ENCODE measurements around the gene RBM15. TPM values are rescaled to one million over a fixed set of nuclear protein-coding genes. Genes with fewer than 3 reads are reported as not detected.

The RBM15 gene
- total and polyA plus RNA-seq, 2 of the 13 experiments (the other 11 are each of a cell fraction or from before 2014, with no cell fraction given): 13.5 to 36.4 TPM

- TF ChIP-seq ZNF572 (CRISPR knock-in tag; IDR thresholded peaks at IDR 0.05): no peak
These were observed 8.9 kb downstream of the RBM15 start (continued) for GRCh38 chr1:110348050-110348449.

- intact Hi-C loops (cut with micrococcal nuclease; ENCODE audit: unreplicated experiment): no loop called here
- Histone ChIP-seq H3K4me2 (ENCODE audit: low read depth, low read length) (peak overlapping the region; percentile 38), H3K9ac (ENCODE audit: insufficient read depth, low read depth, low read length) (no peak overlapping the region), H3K4me3 (replicated peaks in 1 of 3; ENCODE audit: insufficient read depth in 1 of 3, low read depth in 2 of 3, low read length in 3 of 3) (peak overlapping the region in 1 of 3 experiments; percentile 27; a peak in 2 of 6 replicates), H3K27ac (ENCODE audit: extremely low read length, insufficient read depth, low read length) (no peak overlapping the region), H4K20me1 (ENCODE audit: insufficient read depth, low read length) (peaks cover 25% of the 10 kb centered on the region), H3K4me1 (ENCODE audit: insufficient read depth, low read length) (peaks cover 75% of the 10 kb centered on the region), H3K27me3 (ENCODE audit: control insufficient read depth in 1 of 2, insufficient read depth in 2 of 2, low read length in 2 of 2) (no peaks in the 10 kb centered on the region), H3K79me2 (ENCODE audit: insufficient read depth, low read length) (peaks cover 88% of the 10 kb centered on the region), H3K9me3 (ENCODE audit: low read length) (no peaks in the 10 kb centered on the region), H3K36me3 (replicated peaks in 1 of 2; ENCODE audit: control insufficient read depth in 1 of 2, insufficient read depth in 2 of 2, low read length in 2 of 2) (peaks cover 2 to 17% of the 10 kb centered on the region in 2 experiments; a peak in 3 of 5 replicates), H2AFZ (ENCODE audit: low read length) (no peak overlapping the region)
- no peak for DNase-seq (ENCODE audit: low spot score)
- ChIA-PET POLR2A (interaction anchor here (4.6 kb wide), 1 partner anchor 10 kb away, joined by 29 read pairs; the partner anchor contains the start of gene RBM15), CTCF (ENCODE audit: low intra/inter-chr PET ratio, low total read pairs) (no interaction called here)
- no peak for TF ChIP-seq ZXDC (CRISPR knock-in tag; IDR thresholded peaks at IDR 0.05)
- TF ChIP-seq HNRNPLL (IDR thresholded peaks at IDR 0.05; ENCODE audit: low read depth, low read length, poor library complexity, severe bottlenecking): no peak
- TF ChIP-seq ZNF547 (CRISPR knock-in tag; IDR thresholded peaks at IDR 0.05): no peak
- no peak for TF ChIP-seq ZNF639 (CRISPR knock-in tag; conservative IDR thresholded peaks at IDR 0.05)
- TF ChIP-seq ZNF598 (CRISPR knock-in tag; IDR thresholded peaks at IDR 0.05; ENCODE audit: borderline replicate concordance): no peak
- TF ChIP-seq IKZF5 (CRISPR knock-in tag; IDR thresholded peaks at IDR 0.05): no peak
- no peak for TF ChIP-seq POLR2AphosphoS5 (IDR thresholded peaks at IDR 0.05; ENCODE audit: low read depth, low read length)
- no peak for TF ChIP-seq ZNF557 (CRISPR knock-in tag; IDR thresholded peaks at IDR 0.05)
- TF ChIP-seq ZBTB44 (CRISPR knock-in tag; IDR thresholded peaks at IDR 0.05): no peak
- TF ChIP-seq RBM39 (IDR thresholded peaks at IDR 0.05; ENCODE audit: low read depth, low read length, poor library complexity, severe bottlenecking): no peak
- no peak for TF ChIP-seq ELK4 (CRISPR knock-in tag; IDR thresholded peaks at IDR 0.05; ENCODE audit: borderline replicate concordance)
- TF ChIP-seq FOXJ3 (CRISPR knock-in tag; IDR thresholded peaks at IDR 0.05; ENCODE audit: borderline replicate concordance): no peak
- FAIRE-seq: no peak
- in situ Hi-C loops (cut with HindIII; ENCODE audit: extremely low pct_ligation_motif_present, low pct_unique_long_range_greater_than_20kb): no loop called here
- no TSS peak for BruUV-seq (replicated peaks)
- ATAC-seq: no peak
These were observed 9.6 kb downstream of the RBM15 start for GRCh38 chr1:110348771-110349170.

Measured in HepG2 (cell line).